GM12878 (cell line): ENCODE results near the gene OCA2. TPM values are rescaled to one million over a fixed set of nuclear protein-coding genes. Genes with fewer than 3 reads are reported as not detected.

ENCODE experiments used
- ATAC-seq: fragments of 200-7000 bp; cut with Tn5 transposase; 3 replicates; pipeline ENCODE4 v1.9.1; 2020; ENCODE audit warnings: mild to moderate bottlenecking, moderate library complexity
- BruUV-seq: library from RNA; stranded (reverse); fragments of 400-500 nt; replicated peaks from 2 replicates; lab custom pipeline; 2021; lab: Mats Ljungman, UMichigan
- CTCF ChIA-PET: fragments of 300-600 bp; sonication (Branson Sonifier 250); formaldehyde crosslinking; extraction: SDS; loops from one replicate; lab custom pipeline; 2021; ENCODE audit warnings: inconsistent platforms; lab: Yijun Ruan, JAX
- POLR2A ChIA-PET: fragments of 350-600 bp; formaldehyde crosslinking; extraction: SDS; loops from one replicate; lab custom pipeline; 2021; ENCODE audit warnings: inconsistent platforms; lab: Charles Lee
- RAD21 ChIA-PET: fragments of 300-600 bp; sonication (Branson Sonifier 250); formaldehyde crosslinking; loops from one replicate; lab custom pipeline; 2023; ENCODE audit warnings: antibody characterized with exemption; ENCODE audit not compliant: unreplicated experiment; lab: Charles Lee
- SMC1A ChIA-PET: fragments of 300-600 bp; sonication (Branson Sonifier 250); formaldehyde crosslinking; loops from one replicate; lab custom pipeline; 2023; ENCODE audit not compliant: unreplicated experiment, uncharacterized antibody; lab: Charles Lee
- DNase-seq: peaks from one replicate; pipeline ENCODE4 v3.0.0-alpha.2; 2011; ENCODE audit warnings: low read depth, low spot score
- FAIRE-seq: peaks from 3 replicates; lab custom pipeline; 2011; peaks lifted over from hg19 to GRCh38; lab: Jason Lieb, UNC
- H2AFZ ChIP-seq: 2 replicates; pipeline ENCODE4 v1.6.0; 2011; ENCODE audit warnings: low read depth, low read length, control low read depth; ENCODE audit not compliant: control insufficient read depth
- H3K27ac ChIP-seq: 2 replicates; pipeline ENCODE4 v1.5.1; 2011; ENCODE audit warnings: control low read depth; ENCODE audit not compliant: control insufficient read depth, insufficient read depth
- H3K27me3 ChIP-seq, 2 experiments: replicated peaks in 1 of 2; 2 replicates each; pipeline versions ENCODE4 v1.6.0 to v1.6.1; 2011; ENCODE audit warnings: low read length in 1 of 2; ENCODE audit not compliant: control insufficient read depth in 2 of 2, insufficient read depth in 2 of 2
- H3K36me3 ChIP-seq, 2 experiments: 2 replicates each; pipeline ENCODE4 v1.5.1; 2011; ENCODE audit warnings: low read length in 1 of 2; ENCODE audit not compliant: control insufficient read depth in 2 of 2, insufficient read depth in 2 of 2
- H3K4me1 ChIP-seq: 2 replicates; pipeline ENCODE4 v1.6.1; 2011; ENCODE audit warnings: mild to moderate bottlenecking, low read length, moderate library complexity, mixed read lengths; ENCODE audit not compliant: control insufficient read depth, insufficient read depth
- H3K4me2 ChIP-seq: 2 replicates; pipeline ENCODE4 v1.6.0; 2011; ENCODE audit warnings: control low read depth; ENCODE audit not compliant: control insufficient read depth, insufficient read depth
- H3K4me3 ChIP-seq: fragments of 200-600 bp; sonication (generic); 2 replicates; pipeline ENCODE4 v1.5.1; 2016
- H3K79me2 ChIP-seq: 2 replicates; pipeline ENCODE4 v1.6.0; 2011; ENCODE audit warnings: low read length; ENCODE audit not compliant: control insufficient read depth, insufficient read depth
- H3K9ac ChIP-seq: 2 replicates; pipeline ENCODE4 v1.8.0; 2011; ENCODE audit warnings: low read length, control low read depth, mixed read lengths; ENCODE audit not compliant: control insufficient read depth, insufficient read depth
- H3K9me3 ChIP-seq: replicated peaks from 3 replicates; pipeline ENCODE4 v1.5.1; 2011; ENCODE audit warnings: mild to moderate bottlenecking, low read length; ENCODE audit not compliant: control insufficient read depth, insufficient read depth
- H4K20me1 ChIP-seq: 2 replicates; pipeline ENCODE4 v1.6.0; 2011; ENCODE audit not compliant: control insufficient read depth, insufficient read depth
- KAT2A ChIP-seq: conservative IDR thresholded peaks from 2 replicates; pipeline ENCODE4 v1.6.1; 2011; ENCODE audit warnings: low read depth, low read length; ENCODE audit not compliant: control insufficient read depth
- MTA2 ChIP-seq: fragments of 450-650 bp; IDR thresholded peaks from 2 replicates; pipeline ENCODE4 v1.6.1; 2016; ENCODE audit warnings: low read depth, mild to moderate bottlenecking, moderate library complexity
- MXI1 ChIP-seq: fragments of 150-350 bp; IDR thresholded peaks from 2 replicates; pipeline ENCODE4 v1.6.1; 2011; ENCODE audit warnings: low read depth, mild to moderate bottlenecking, inconsistent platforms, low read length, improper control_type of control experiment
- POLR2A ChIP-seq: IDR thresholded peaks from 2 replicates; pipeline ENCODE4 v1.6.1; 2011; ENCODE audit warnings: low read depth, mild to moderate bottlenecking, low read length
- SMARCA5 ChIP-seq: fragments of 450-650 bp; IDR thresholded peaks from 2 replicates; pipeline ENCODE4 v1.6.1; 2017; ENCODE audit warnings: mild to moderate bottlenecking
- TBL1XR1 ChIP-seq: IDR thresholded peaks from 2 replicates; pipeline ENCODE4 v1.6.1; 2012; ENCODE audit warnings: low read depth, low read length, improper control_type of control experiment
- TCF7 ChIP-seq: IDR thresholded peaks from 2 replicates; pipeline ENCODE4 v1.6.1; 2014; ENCODE audit warnings: antibody characterized with exemption, borderline replicate concordance
- ZNF24 ChIP-seq: fragments of 450-650 bp; IDR thresholded peaks from 2 replicates; pipeline ENCODE4 v1.6.1; 2017; ENCODE audit warnings: antibody characterized with exemption, mild to moderate bottlenecking
- WGBS: methylation state at CpG from one replicate; pipeline ENCODE4 v1.1.6; 2016; ENCODE audit warnings: low lambda C conversion rate; ENCODE audit not compliant: insufficient replicate concordance, insufficient coverage; ENCODE audit errors: missing lambda C conversion rate; 5-methylcytosine and 5-hydroxymethylcytosine counted together
- in situ Hi-C: fragments of 300-500 bp; cut with MboI; formaldehyde crosslinking; loops from 9 replicates; pipeline ENCODE4 v1.14.3; 2018; ENCODE audit warnings: mixed read lengths
- intact Hi-C: fragments of 100-400 bp; cut with micrococcal nuclease; formaldehyde crosslinking; loops from one replicate; pipeline ENCODE4 v1.14.2; 2022; ENCODE audit not compliant: unreplicated experiment
- polyA plus RNA-seq, 11 experiments: library from polyadenylated mRNA; depleted of rRNA in 4 of 11; unstranded in 6 of 11; stranded (reverse) in 5 of 11; fragments of >200 nt; fragmentation: Nextera tagmentation in 4 of 11; fragmentation: Illumina TruSeq in 1 of 11; extraction: Ambion mirVana in 4 of 11; extraction: Trizol in 1 of 11; gene quantifications; 1 replicate in 1 of 11; 2 replicates in 10 of 11; pipeline versions ENCODE4 v1.2.1 to v1.2.3, GENCODE V29; 2011 to 2016; ENCODE audit warnings: inconsistent platforms in 2 of 11, missing spikeins in 2 of 11, low read depth in 1 of 11
- total RNA-seq, 4 experiments: library from RNA; depleted of rRNA in 3 of 4; stranded (reverse); fragments of >200 nt in 3 of 4; fragmentation: Illumina TruSeq in 1 of 4; extraction: Trizol in 1 of 4; gene quantifications; 2 replicates each; pipeline versions ENCODE4 v1.2.1 to v1.2.3, GENCODE V29; 2013 to 2021
- TF ChIP-seq, protein P1 (sequence below): IDR thresholded peaks from 2 replicates; pipeline ENCODE4 v1.6.1; 2012; ENCODE audit warnings: low read depth, low read length, improper control_type of control experiment
- TF ChIP-seq, protein P2 (sequence below): IDR thresholded peaks from 2 replicates; pipeline ENCODE4 v1.6.1; 2011; ENCODE audit warnings: borderline replicate concordance, low read depth, mild to moderate bottlenecking, moderate library complexity, mixed read lengths, low read length; ENCODE audit not compliant: insufficient read depth; ENCODE audit errors: extremely low read length

Gene OCA2
- total and polyA plus RNA-seq, 10 of the 15 experiments (the other 5 are each of a cell fraction or from before 2014, with no cell fraction given) = 0.04 to 1.8 TPM; not detected in 8

DNA sequence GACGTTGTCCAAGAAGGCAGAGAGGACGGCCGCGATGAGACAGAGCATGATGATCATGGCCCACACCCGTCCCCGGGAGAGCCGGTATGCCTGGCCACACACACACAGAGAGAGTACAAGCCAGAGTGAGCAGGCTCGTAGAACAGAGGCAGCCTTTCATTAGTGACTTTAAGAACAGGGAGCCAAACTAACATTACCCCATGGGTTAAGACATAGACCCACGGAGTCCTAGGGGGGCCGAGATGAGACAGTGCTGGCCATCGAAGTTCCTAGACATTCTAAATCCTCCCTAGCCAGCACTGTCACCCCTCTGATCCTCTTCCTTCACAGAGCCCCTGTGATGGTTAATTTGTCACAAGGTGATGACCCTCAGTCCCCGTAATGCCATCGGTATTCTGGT lies 114.0 kb downstream of the OCA2 start:
- no peak overlapping the region for H3K27ac ChIP-seq
- DNase-seq (no peak), FAIRE-seq (no peak), ATAC-seq (no peak)
- H3K4me2 ChIP-seq = no peak overlapping the region
- ChIA-PET RAD21 (no interaction called here), CTCF (no interaction called here), POLR2A (no interaction called here), SMC1A (no interaction called here)
- WGBS = 60% methylated on average over 13 of the region's 13 CpGs
- intact Hi-C loops = no loop called here
- no TSS peak for BruUV-seq
- H3K4me3 ChIP-seq = no peak overlapping the region
- H3K4me1 ChIP-seq = no peaks in the 10 kb centered on the region
- H4K20me1 ChIP-seq = no peaks in the 10 kb centered on the region
- in situ Hi-C loops = no loop called here
- no peaks in the 10 kb centered on the region for H3K36me3 ChIP-seq
- no peak for TF ChIP-seq TCF7
- no peak for TF ChIP-seq KAT2A
- TF ChIP-seq, protein P1, sequence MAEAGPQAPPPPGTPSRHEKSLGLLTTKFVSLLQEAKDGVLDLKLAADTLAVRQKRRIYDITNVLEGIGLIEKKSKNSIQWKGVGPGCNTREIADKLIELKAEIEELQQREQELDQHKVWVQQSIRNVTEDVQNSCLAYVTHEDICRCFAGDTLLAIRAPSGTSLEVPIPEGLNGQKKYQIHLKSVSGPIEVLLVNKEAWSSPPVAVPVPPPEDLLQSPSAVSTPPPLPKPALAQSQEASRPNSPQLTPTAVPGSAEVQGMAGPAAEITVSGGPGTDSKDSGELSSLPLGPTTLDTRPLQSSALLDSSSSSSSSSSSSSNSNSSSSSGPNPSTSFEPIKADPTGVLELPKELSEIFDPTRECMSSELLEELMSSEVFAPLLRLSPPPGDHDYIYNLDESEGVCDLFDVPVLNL = no peak
- no peak for TF ChIP-seq MXI1
- TF ChIP-seq TBL1XR1 = no peak
- TF ChIP-seq, protein P2, sequence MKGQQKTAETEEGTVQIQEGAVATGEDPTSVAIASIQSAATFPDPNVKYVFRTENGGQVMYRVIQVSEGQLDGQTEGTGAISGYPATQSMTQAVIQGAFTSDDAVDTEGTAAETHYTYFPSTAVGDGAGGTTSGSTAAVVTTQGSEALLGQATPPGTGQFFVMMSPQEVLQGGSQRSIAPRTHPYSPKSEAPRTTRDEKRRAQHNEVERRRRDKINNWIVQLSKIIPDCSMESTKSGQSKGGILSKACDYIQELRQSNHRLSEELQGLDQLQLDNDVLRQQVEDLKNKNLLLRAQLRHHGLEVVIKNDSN = no peak
- TF ChIP-seq ZNF24 = no peak
- TF ChIP-seq MTA2 = no peak
- no peak for TF ChIP-seq POLR2A
- no peak for TF ChIP-seq SMARCA5
- no peak overlapping the region for H3K9ac ChIP-seq
- H3K9me3 ChIP-seq = no peaks in the 10 kb centered on the region; the same call in 2 of the 3 replicates
- H3K27me3 ChIP-seq = no peaks in the 10 kb centered on the region
- H3K79me2 ChIP-seq = no peaks in the 10 kb centered on the region
- no peak overlapping the region for H2AFZ ChIP-seq
